ENCODE measurements around the gene ITM2B.
"Not testable (repeated sequence)": the region's sequence is repeated elsewhere in the genome, so short reads cannot be mapped to it uniquely, and the experiment has no call there.

ITM2B gene

DNA sequence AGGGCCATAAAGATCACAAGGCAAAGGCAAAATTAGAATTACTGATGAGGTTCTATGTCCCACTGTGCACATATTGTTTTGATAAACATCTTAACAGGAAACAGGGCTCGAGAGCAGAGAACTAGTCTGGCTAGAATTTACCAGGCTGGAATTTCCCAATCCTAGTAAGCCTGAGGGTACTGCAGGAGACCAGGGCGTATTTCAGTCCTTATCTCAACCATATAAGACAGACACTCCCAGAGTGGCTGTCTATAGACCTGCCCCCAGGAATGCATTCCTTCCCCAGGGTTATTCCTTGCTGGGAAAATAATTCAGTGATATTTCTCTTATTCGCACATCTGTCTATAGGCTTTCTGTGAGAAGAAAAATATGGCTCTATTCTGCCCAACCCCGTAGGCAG is 25.8 kb upstream of the ITM2B start:
- not testable (repeated sequence) for H3K4me1 ChIP-seq (ENCODE audit: insufficient read depth, low read length); H3K27ac ChIP-seq (ENCODE audit: low read depth, low read length); H3K27me3 ChIP-seq (ENCODE audit: insufficient read depth, low read length); H3K9me3 ChIP-seq (ENCODE audit: insufficient read depth, low read depth, low read length); H3K4me3 ChIP-seq (ENCODE audit: low read length); H3K9ac ChIP-seq (ENCODE audit: low read depth, low read length); H3K36me3 ChIP-seq (ENCODE audit: insufficient read depth, low read length)
- WGBS, result 96% methylated on average over 4 of the region's 4 CpGs

DNA sequence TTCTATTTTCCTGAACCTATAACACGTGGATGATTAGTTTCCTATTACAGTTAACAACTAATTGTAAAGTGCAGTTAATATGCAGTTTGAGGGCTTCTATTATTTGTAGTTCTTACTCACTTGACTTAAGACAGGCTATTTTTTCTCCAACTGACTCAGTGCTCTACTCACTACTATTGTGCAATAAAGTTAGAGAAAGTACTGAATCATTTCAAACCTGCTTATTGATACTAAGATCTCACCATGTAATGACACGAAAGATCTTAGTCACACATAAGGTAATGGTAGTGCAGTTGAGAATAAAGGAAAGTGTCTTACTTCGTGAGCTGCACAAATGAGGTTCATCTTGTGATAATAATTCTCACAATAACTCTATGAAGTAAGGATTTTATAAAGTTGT is 22.8 kb upstream of the ITM2B start:
- no peak overlapping the region for H3K4me3 ChIP-seq (ENCODE audit: low read length)
- no peaks in the 10 kb centered on the region for H3K9me3 ChIP-seq (ENCODE audit: insufficient read depth, low read depth, low read length)
- no peaks in the 10 kb centered on the region for H3K4me1 ChIP-seq (ENCODE audit: insufficient read depth, low read length)
- H3K27ac ChIP-seq (ENCODE audit: low read depth, low read length), result no peak overlapping the region
- no peaks in the 10 kb centered on the region for H3K27me3 ChIP-seq (ENCODE audit: insufficient read depth, low read length)
- no peaks in the 10 kb centered on the region for H3K36me3 ChIP-seq (ENCODE audit: insufficient read depth, low read length)
- WGBS, result no CpG with 5 or more reads among the region's 3 CpGs
- H3K9ac ChIP-seq (ENCODE audit: low read depth, low read length), result no peak overlapping the region

DNA sequence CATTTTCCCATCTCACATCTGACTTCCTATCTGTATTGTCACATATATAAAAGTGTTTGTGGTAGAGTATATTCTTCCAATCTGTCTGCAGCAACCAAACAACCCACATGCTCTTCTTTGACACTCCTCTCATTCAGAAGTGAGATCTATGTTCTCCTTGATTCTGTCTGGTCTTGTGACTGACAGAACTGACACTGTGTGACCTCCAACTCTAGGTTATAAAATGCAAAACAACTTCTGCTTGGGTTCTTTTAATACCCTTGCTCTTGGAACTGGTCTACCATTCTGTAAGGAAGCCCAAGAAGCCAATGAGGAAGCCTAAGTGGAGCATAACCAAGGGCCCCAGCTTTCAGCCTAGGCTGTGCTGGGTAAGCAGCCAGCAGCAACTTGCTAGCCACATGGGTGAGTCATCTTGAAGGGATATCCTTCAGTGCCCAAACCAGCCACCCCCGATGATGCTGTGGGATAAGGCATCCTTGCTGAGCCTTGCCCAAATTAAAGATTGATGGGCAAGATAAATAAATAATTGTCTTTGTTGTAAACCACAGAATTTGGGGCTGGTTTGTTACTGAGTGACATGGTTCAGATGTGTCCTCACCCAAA is 18.4 kb upstream of the ITM2B start:
- Histone ChIP-seq H3K27me3 (ENCODE audit: insufficient read depth, low read length) (no peaks in the 10 kb centered on the region), H3K36me3 (ENCODE audit: insufficient read depth, low read length) (no peaks in the 10 kb centered on the region), H3K27ac (ENCODE audit: low read depth, low read length) (no peak overlapping the region), H3K4me1 (ENCODE audit: insufficient read depth, low read length) (no peaks in the 10 kb centered on the region), H3K9me3 (ENCODE audit: insufficient read depth, low read depth, low read length) (0 out of 2 replicates have a peak, but pooled peaks cover 2% of the 10 kb centered on the region), H3K4me3 (ENCODE audit: low read length) (no peak overlapping the region), H3K9ac (ENCODE audit: low read depth, low read length) (no peak overlapping the region)
- 90% methylated on average over 1 of the region's 1 CpG for WGBS

DNA sequence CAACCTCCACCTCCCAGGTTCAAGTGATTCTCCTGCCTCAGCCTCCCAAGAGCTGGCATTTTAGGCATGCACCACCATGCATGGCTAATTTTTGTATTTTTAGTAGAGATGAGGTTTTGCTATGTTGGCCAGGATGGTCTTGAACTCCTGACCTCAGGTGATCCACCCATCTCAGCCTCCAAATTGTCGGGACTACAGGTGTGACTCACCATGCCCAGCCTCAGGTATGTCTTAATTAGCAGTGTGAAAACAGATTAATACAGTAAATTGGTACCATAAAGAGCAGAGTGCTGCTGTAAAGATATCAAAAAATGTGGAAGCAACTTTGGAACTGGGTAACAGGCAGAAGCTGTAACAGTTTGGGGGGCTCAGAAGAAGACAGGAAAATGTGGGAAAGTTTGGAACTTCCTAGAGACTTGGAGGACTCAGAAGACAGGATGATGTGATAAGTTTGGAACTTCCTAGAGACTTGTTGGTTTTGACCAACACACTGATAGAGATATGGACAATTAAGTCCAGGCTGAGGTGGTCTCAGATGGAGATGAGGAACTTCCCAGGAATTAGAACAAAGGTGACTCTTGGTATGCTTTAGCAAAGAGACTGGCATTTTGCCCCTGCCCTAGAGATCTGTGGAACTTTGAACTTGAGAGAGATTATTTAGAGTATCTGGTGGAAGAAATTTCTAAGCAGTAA is 17.3 kb upstream of the ITM2B start:
- not testable (repeated sequence) for H3K36me3 ChIP-seq (ENCODE audit: insufficient read depth, low read length); H3K27me3 ChIP-seq (ENCODE audit: insufficient read depth, low read length); H3K9me3 ChIP-seq (ENCODE audit: insufficient read depth, low read depth, low read length); H3K4me1 ChIP-seq (ENCODE audit: insufficient read depth, low read length); H3K9ac ChIP-seq (ENCODE audit: low read depth, low read length); H3K4me3 ChIP-seq (ENCODE audit: low read length); H3K27ac ChIP-seq (ENCODE audit: low read depth, low read length)
- 82% methylated on average over 1 of the region's 1 CpG for WGBS

DNA sequence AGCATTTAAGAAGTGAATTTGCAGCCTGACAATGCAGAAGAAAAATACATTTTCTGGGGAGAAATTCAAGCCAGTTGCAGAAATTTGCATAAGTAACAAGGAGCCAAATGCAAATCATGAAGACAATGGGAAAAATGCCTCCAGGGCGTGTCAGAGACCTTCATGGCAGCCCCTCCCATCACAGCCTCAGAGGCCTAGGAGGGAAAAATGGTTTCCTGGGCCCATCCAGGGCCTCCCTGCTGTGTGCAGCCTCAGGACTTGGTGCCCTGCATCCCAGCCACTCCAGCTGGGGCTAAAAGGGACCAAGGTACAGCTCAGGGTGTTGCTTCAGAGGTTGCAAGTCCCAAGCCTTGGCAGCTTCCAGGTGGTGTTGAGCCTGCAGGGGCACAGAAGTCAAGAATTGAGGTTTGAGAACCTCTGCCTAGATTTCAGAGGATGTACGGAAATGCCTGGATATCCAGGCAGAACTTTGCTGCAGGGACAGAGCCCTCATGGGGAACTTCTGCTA is 16.7 kb upstream of the ITM2B start:
- Histone ChIP-seq H3K36me3 (ENCODE audit: insufficient read depth, low read length) (no peaks in the 10 kb centered on the region), H3K27ac (ENCODE audit: low read depth, low read length) (no peak overlapping the region), H3K9ac (ENCODE audit: low read depth, low read length) (no peak overlapping the region), H3K27me3 (ENCODE audit: insufficient read depth, low read length) (no peaks in the 10 kb centered on the region), H3K9me3 (ENCODE audit: insufficient read depth, low read depth, low read length) (0 out of 2 replicates have a peak, but pooled peaks cover 2% of the 10 kb centered on the region), H3K4me1 (ENCODE audit: insufficient read depth, low read length) (no peaks in the 10 kb centered on the region), H3K4me3 (ENCODE audit: low read length) (no peak overlapping the region)
- 85% methylated on average over 2 of the region's 2 CpGs for WGBS

DNA sequence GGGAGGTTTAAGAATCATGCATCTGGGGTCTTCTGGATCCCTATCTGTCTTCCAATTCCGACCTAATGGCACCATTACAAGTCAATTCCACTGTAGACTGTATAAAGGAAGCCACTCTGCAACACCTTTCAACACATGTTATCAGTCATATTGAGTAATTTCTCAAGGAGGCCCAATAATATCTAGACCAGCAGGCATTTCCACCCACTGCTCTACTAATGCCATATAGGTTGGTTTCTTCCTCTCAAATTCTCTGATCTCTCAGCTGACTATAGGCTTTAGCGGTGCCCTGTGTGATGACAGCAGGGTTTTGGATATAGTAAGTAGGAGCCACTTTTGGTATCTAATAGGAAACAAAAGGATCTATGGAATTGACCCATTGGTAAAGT is 12.4 kb upstream of the ITM2B start:
- Histone ChIP-seq H3K27ac (ENCODE audit: low read depth, low read length) (no peak overlapping the region), H3K9me3 (ENCODE audit: insufficient read depth, low read depth, low read length) (0 out of 2 replicates have a peak, but pooled peaks cover 2% of the 10 kb centered on the region), H3K27me3 (ENCODE audit: insufficient read depth, low read length) (no peaks in the 10 kb centered on the region), H3K9ac (ENCODE audit: low read depth, low read length) (no peak overlapping the region), H3K36me3 (ENCODE audit: insufficient read depth, low read length) (no peaks in the 10 kb centered on the region), H3K4me3 (ENCODE audit: low read length) (no peak overlapping the region), H3K4me1 (ENCODE audit: insufficient read depth, low read length) (no peaks in the 10 kb centered on the region)
- 95% methylated on average over 2 of the region's 2 CpGs for WGBS

DNA sequence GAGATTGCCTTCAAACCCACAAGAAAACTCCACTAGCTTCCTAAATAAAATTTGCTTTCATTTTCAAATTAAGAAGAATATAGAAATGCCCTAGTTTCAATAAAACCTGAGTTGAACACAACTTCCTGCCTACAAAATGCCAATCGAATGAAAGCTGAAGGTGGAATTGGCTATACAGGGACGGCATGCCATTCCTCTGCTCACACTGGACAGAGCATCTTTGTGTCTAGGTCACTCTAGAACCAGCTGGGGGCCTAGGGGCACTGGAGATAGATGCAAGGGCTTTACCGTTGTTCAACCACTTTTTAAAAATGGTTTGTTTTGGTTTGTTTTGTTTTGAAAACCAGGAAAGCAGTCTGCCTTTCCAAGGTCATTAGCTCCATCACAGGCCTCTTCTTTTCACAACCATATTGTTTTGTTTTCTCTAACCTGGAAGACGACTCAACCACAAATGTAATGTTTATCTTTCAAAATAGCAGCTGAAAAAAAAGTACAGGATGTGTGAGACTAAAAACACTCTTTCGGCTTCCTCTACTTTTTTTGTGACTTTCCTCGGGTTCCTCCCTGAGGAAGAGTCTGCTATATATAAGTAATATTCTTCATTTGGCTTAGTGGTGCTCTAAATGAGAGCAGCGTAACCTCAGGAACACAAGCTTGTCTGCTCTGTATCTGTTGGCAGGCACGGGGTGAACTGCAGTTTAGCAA is 11.9 kb upstream of the ITM2B start:
- Histone ChIP-seq H3K4me3 (ENCODE audit: low read length) (no peak overlapping the region), H3K36me3 (ENCODE audit: insufficient read depth, low read length) (no peaks in the 10 kb centered on the region), H3K27ac (ENCODE audit: low read depth, low read length) (no peak overlapping the region), H3K9ac (ENCODE audit: low read depth, low read length) (no peak overlapping the region), H3K27me3 (ENCODE audit: insufficient read depth, low read length) (no peaks in the 10 kb centered on the region), H3K9me3 (ENCODE audit: insufficient read depth, low read depth, low read length) (0 out of 2 replicates have a peak, but pooled peaks cover 2% of the 10 kb centered on the region), H3K4me1 (ENCODE audit: insufficient read depth, low read length) (no peaks in the 10 kb centered on the region)
- 92% methylated on average over 7 of the region's 8 CpGs for WGBS

DNA sequence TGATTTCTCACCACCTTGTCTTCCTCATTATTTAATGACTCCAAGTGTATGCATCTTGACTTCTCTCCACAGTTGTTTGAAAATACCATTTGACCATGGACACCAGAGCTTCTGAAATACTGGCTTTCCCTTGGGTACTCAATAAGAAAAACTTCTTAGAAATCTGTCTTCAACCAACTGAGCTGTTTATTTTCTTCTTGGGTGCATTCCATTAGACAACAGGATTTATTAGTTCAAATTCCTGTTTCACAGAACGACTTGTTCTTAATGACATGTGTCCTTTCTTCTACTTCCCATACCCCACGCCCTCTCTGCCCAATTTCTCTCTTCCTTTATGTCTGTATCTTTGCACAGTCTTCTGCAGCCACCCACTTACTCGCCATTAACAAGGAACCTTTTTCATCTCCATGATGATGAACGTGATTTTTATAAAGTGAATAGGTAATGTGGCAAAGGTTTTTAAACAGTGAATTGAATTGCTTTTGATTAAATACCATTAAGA is 11.3 kb upstream of the ITM2B start:
- 91% methylated on average over 4 of the region's 4 CpGs for WGBS
- no peak overlapping the region for H3K27ac ChIP-seq (ENCODE audit: low read depth, low read length)
- no peaks in the 10 kb centered on the region for H3K4me1 ChIP-seq (ENCODE audit: insufficient read depth, low read length)
- no peaks in the 10 kb centered on the region for H3K27me3 ChIP-seq (ENCODE audit: insufficient read depth, low read length)
- H3K9ac ChIP-seq (ENCODE audit: low read depth, low read length), result no peak overlapping the region
- no peaks in the 10 kb centered on the region for H3K36me3 ChIP-seq (ENCODE audit: insufficient read depth, low read length)
- H3K9me3 ChIP-seq (ENCODE audit: insufficient read depth, low read depth, low read length), result no peaks in the 10 kb centered on the region
- no peak overlapping the region for H3K4me3 ChIP-seq (ENCODE audit: low read length)

DNA sequence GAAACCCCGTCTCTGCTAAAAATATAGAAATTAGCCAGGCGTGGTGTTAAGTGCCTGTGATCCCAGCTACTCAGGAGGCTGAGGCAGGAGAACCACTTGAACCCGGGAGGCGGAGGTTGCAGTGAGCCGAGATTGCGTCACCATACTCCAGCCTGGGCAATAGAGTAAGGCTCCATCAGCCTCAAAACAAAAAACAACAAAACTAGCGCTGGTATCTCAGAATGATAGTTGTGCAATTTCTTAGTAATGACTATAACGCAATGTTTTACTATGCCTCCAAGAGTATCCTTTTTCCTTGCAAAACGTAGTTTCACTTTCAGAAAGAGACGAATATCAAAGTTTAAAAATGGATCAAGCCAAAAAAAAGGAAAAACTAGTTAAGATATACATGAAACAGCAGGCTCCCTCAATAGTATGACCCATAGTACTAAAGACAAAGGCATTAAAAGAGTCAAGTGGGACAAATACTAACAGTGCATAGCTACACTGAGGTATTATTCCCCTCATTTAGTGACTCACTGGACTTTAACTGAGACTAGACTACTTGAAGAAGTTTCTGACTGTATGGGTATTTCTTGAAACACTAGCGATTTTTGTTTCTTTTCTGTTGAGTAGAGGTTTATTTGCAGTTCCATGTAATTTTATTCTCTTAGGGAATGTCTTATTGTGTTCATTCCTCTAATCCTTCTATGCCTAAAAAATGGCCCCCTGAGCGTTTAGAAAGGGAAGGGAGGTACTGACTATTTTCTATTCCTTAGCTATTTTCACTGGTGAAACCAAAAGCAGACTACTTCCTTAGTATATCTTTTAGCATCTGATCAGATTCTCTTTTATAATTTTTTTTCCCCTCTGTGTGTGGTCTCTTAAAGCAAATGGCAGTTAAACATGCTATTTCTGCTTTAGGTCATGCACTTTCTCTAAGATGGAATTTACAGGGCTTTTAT is 10.4 kb upstream of the ITM2B start:
- H3K36me3 ChIP-seq (ENCODE audit: insufficient read depth, low read length), result no peaks in the 10 kb centered on the region
- no peak overlapping the region for H3K4me3 ChIP-seq (ENCODE audit: low read length)
- H3K9me3 ChIP-seq (ENCODE audit: insufficient read depth, low read depth, low read length), result no peaks in the 10 kb centered on the region
- H3K4me1 ChIP-seq (ENCODE audit: insufficient read depth, low read length), result no peaks in the 10 kb centered on the region
- H3K27ac ChIP-seq (ENCODE audit: low read depth, low read length), result no peak overlapping the region
- 93% methylated on average over 11 of the region's 12 CpGs for WGBS
- no peak overlapping the region for H3K9ac ChIP-seq (ENCODE audit: low read depth, low read length)
- no peaks in the 10 kb centered on the region for H3K27me3 ChIP-seq (ENCODE audit: insufficient read depth, low read length)

DNA sequence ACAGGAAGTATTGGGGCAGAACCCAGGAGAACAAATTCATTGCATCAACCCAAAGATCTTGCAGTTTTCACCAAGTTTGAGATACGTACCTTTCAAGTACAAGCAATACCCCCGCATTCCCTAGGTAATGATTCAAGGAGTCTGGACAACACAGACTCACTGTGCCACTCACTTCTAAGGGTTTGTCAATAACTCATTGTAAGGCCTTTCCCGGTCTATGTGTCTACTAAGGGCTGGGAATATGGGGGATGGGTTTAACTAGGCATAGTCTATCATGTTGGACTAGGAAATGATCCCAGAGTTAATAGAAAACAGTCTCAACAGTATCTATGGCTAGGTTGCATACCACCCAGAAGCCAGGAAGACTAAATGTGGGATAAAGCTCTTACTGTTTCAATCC is 8.3 kb upstream of the ITM2B start:
- WGBS, result 93% methylated on average over 3 of the region's 3 CpGs
- H3K9me3 ChIP-seq (ENCODE audit: insufficient read depth, low read depth, low read length), result no peaks in the 10 kb centered on the region
- no peak overlapping the region for H3K27ac ChIP-seq (ENCODE audit: low read depth, low read length)
- H3K4me3 ChIP-seq (ENCODE audit: low read length), result no peak overlapping the region
- no peaks in the 10 kb centered on the region for H3K27me3 ChIP-seq (ENCODE audit: insufficient read depth, low read length)
- no peaks in the 10 kb centered on the region for H3K36me3 ChIP-seq (ENCODE audit: insufficient read depth, low read length)
- H3K4me1 ChIP-seq (ENCODE audit: insufficient read depth, low read length), result no peaks in the 10 kb centered on the region
- no peak overlapping the region for H3K9ac ChIP-seq (ENCODE audit: low read depth, low read length)
